ENCODE measurements around the gene DLG2.

Gene DLG2

GRCh38 chr11:84719935-84720577 lies 907.1 kb downstream of the DLG2 start:
- no peak for DNase-seq (ENCODE audit: extremely low read depth, low read depth)

GRCh38 chr11:84714316-84714780 lies 912.8 kb downstream of the DLG2 start:
- DNase-seq (ENCODE audit: extremely low read depth, low read depth), result no peak
- peak; percentile 30 for TF ChIP-seq CTCF (IDR thresholded peaks at IDR 0.05; ENCODE audit: low read depth, low read length)

More at GRCh38 chr11:84719935-84720577, 907.1 kb downstream of the DLG2 start:
- no peak for TF ChIP-seq CTCF (IDR thresholded peaks at IDR 0.05; ENCODE audit: low read depth, low read length)

DNA sequence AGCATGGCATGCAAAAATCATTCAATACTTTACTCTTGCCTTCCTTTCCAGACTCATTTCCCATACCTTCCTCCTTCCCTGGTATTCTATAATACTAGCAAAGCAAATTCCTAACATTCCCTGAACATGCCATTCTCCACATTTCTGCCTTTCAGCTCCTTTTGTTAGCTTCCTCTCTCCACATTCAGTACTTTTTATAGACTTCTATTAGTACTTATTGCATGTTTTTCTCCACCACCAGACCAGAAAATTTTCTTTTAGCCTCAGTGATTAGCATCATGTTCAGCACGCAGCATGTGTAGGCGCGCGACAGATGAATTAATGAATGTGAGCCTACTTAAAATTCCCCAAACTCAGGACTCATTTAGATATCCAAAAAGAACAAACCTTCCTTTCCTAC lies 935.3 kb downstream of the DLG2 start:
- TF ChIP-seq CTCF (IDR thresholded peaks at IDR 0.05; ENCODE audit: low read depth, low read length), result no peak
- DNase-seq (ENCODE audit: extremely low read depth, low read depth), result no peak

- no peak for DNase-seq (ENCODE audit: extremely low read depth, low read depth)
- no peak for TF ChIP-seq CTCF (IDR thresholded peaks at IDR 0.05; ENCODE audit: low read depth, low read length)
These were observed 939.7 kb downstream of the DLG2 start for GRCh38 chr11:84687433-84687832.

GRCh38 chr11:84686716-84687115 lies 940.4 kb downstream of the DLG2 start:
- DNase-seq (ENCODE audit: extremely low read depth, low read depth), result no peak

DNA sequence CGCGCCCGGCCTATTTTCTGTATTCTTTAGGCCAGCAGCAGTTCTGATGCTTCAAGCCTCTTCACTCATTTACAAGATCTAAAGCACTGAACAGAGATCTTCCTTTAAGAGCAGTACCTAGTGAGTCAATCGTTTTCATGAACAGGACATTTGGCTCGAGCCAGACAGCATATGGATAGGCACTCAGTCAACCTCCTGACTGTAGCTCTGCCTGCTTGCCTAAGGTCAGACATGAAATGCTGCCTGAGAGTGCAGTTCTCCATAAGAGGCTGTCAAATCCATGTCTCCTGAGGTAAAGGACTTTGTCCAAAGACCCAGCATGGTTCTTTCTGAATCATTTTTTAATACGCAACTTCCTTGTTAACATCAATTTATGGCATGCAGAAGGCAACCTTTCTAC lies 941.2 kb downstream of the DLG2 start:
- DNase-seq (ENCODE audit: extremely low read depth, low read depth), result no peak
- TF ChIP-seq CTCF (IDR thresholded peaks at IDR 0.05; ENCODE audit: low read depth, low read length), result no peak

More at GRCh38 chr11:84686716-84687115, 940.4 kb downstream of the DLG2 start:
- no peak for TF ChIP-seq CTCF (IDR thresholded peaks at IDR 0.05; ENCODE audit: low read depth, low read length)

- TF ChIP-seq CTCF (IDR thresholded peaks at IDR 0.05; ENCODE audit: low read depth, low read length), result no peak
- DNase-seq (ENCODE audit: extremely low read depth, low read depth), result no peak
These were observed 942.0 kb downstream of the DLG2 start for GRCh38 chr11:84685149-84685548.
